ENCODE data around the gene MRFAP1L1. TPM values are rescaled to one million over a fixed set of nuclear protein-coding genes. Genes with fewer than 3 reads are reported as not detected.
A peak's percentile ranks its signal among the peaks of the same experiment; 100 is the strongest.

The MRFAP1L1 gene
- total and polyA plus RNA-seq, 10 of the 15 experiments (the other 5 are each of a cell fraction or from before 2014, with no cell fraction given), result 30.6 to 85.1 (median 52.9) TPM

DNA sequence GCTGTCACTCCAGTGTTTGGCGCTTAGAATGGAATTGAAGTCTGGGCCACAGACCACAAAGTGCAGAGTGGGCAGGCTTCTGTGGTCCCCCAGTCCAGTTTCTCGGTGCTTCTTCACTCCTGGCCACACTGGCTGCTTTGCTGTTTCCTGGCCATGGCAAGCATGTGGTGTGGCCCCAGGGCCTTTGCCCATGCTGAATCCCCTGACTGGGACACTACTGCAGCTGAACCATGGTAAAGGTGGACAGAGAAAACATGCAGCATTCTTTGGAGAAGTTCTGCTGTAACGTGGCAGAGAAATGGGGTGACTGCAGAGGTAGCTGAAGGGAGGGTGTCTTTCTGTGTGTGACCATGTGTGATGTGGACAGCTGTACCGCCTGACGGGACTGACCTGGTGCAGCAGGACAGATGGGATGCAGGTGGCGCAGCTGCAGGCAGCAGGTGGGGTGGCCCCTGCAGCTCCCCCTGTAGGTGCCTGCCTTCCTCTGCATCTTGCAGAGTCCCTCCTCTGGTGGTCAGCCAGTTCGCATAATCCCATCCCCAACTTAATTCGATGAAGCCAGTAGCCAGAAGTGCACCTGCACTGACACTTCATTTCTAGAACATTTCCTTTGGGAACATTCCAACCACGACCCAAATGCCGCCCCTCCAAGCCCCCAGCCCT, 29.2 kb downstream of the MRFAP1L1 start:
- SMC1A ChIA-PET (ENCODE audit: uncharacterized antibody, unreplicated experiment), result interaction anchor here (1.8 kb wide), 1 partner anchor 38 kb away, joined by 4 read pairs; no protein-coding TSS in a partner anchor
- Histone ChIP-seq H3K27me3 (replicated peaks in 1 of 2; ENCODE audit: control insufficient read depth in 2 of 2, insufficient read depth in 2 of 2, low read length in 1 of 2) (no peaks in the 10 kb centered on the region), H3K9me3 (replicated peaks; ENCODE audit: control insufficient read depth, insufficient read depth, low read length) (no peaks in the 10 kb centered on the region; the same call in 2 of the 3 replicates), H4K20me1 (ENCODE audit: control insufficient read depth, insufficient read depth) (no peaks in the 10 kb centered on the region), H3K36me3 (ENCODE audit: control insufficient read depth in 2 of 2, insufficient read depth in 2 of 2, low read length in 1 of 2) (no peaks in the 10 kb centered on the region; a peak in 1 of 4 replicates), H3K4me2 (ENCODE audit: control insufficient read depth, insufficient read depth) (no peak overlapping the region), H3K27ac (ENCODE audit: control insufficient read depth, insufficient read depth) (no peak overlapping the region), H3K79me2 (ENCODE audit: control insufficient read depth, insufficient read depth, low read length) (peaks cover 14% of the 10 kb centered on the region), H3K9ac (ENCODE audit: control insufficient read depth, insufficient read depth, low read length) (no peak overlapping the region), H2AFZ (ENCODE audit: control insufficient read depth, low read depth, low read length) (no peak overlapping the region), H3K4me3 (no peak overlapping the region), H3K4me1 (ENCODE audit: control insufficient read depth, insufficient read depth, low read length) (0 out of 2 replicates have a peak, but pooled peaks cover 2% of the 10 kb centered on the region)
- intact Hi-C loops (cut with micrococcal nuclease; ENCODE audit: unreplicated experiment), result no loop called here
- no peak for TF ChIP-seq ASH2L (IDR thresholded peaks at IDR 0.05; ENCODE audit: borderline replicate concordance, low read depth)
- TF ChIP-seq TCF3 (IDR thresholded peaks at IDR 0.05; ENCODE audit: borderline replicate concordance, insufficient read depth, low read depth, low read length), result 0 out of 2 replicates have a peak, but pooled peaks have one; percentile 46
- TF ChIP-seq, protein P1, sequence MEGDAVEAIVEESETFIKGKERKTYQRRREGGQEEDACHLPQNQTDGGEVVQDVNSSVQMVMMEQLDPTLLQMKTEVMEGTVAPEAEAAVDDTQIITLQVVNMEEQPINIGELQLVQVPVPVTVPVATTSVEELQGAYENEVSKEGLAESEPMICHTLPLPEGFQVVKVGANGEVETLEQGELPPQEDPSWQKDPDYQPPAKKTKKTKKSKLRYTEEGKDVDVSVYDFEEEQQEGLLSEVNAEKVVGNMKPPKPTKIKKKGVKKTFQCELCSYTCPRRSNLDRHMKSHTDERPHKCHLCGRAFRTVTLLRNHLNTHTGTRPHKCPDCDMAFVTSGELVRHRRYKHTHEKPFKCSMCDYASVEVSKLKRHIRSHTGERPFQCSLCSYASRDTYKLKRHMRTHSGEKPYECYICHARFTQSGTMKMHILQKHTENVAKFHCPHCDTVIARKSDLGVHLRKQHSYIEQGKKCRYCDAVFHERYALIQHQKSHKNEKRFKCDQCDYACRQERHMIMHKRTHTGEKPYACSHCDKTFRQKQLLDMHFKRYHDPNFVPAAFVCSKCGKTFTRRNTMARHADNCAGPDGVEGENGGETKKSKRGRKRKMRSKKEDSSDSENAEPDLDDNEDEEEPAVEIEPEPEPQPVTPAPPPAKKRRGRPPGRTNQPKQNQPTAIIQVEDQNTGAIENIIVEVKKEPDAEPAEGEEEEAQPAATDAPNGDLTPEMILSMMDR (IDR thresholded peaks at IDR 0.05 in 2 of 3, conservative IDR thresholded peaks at IDR 0.05 in 1 of 3; ENCODE audit: control insufficient read depth in 2 of 3, extremely low read depth in 1 of 3, insufficient read depth in 1 of 3, low read depth in 3 of 3, low read length in 3 of 3), result peak in 2 of 3 experiments; percentile 15 to 27; a peak in 2 of 6 replicates
- 0 out of 2 replicates have a peak, but pooled peaks have one; percentile 49 for TF ChIP-seq TCF12 (IDR thresholded peaks at IDR 0.05; ENCODE audit: low read depth, low read length)
- no peak for TF ChIP-seq JUNB (IDR thresholded peaks at IDR 0.05)
- no peak for TF ChIP-seq BMI1 (IDR thresholded peaks at IDR 0.05; ENCODE audit: borderline replicate concordance)
- no TSS peak for BruUV-seq (replicated peaks)
- DNase-seq (ENCODE audit: low read depth, low spot score) (no peak), FAIRE-seq (no peak), ATAC-seq (peak; percentile 34; the same call in 1 of the 3 replicates)
- RAD21 ChIA-PET (ENCODE audit: unreplicated experiment), result no interaction called here
- CTCF ChIA-PET, result interaction anchor here (0.7 to 1.7 kb wide), 5 partner anchors 11 to 187 kb away, joined by 3 to 7 read pairs (median 3); no protein-coding TSS in a partner anchor
- POLR2A ChIA-PET, result no interaction called here
- WGBS (ENCODE audit: insufficient coverage, insufficient replicate concordance, low lambda C conversion rate, missing lambda C conversion rate), result 83% methylated on average over 10 of the region's 10 CpGs
- in situ Hi-C loops (cut with MboI), result no loop called here

Measured in GM12878 (cell line).